ENCODE data around the gene PLD3. TPM values are rescaled to one million over a fixed set of nuclear protein-coding genes. Genes with fewer than 3 reads are reported as not detected.

PLD3 gene
- total and polyA plus RNA-seq, 8 donors: 87.5 to 208 (median 108) TPM

GRCh38 chr19:40420766-40421765 lies 72.6 kb downstream of the PLD3 start:
- no peak for FAIRE-seq
- H3K27me3 ChIP-seq: no peaks in the 10 kb centered on the region
- DNase-seq: peak; percentile 93 to 97 (median 94)
- H3K27ac ChIP-seq: peak overlapping the region; percentile 94 to 99 (median 98)
- H3K4me3 ChIP-seq: peak overlapping the region; percentile 42 to 60 (median 56)
- peak; percentile 77 to 86 (median 82) for ATAC-seq
- peak; percentile 87 to 95 (median 90) for TF ChIP-seq CTCF (IDR thresholded peaks at IDR 0.05)
- no peaks in the 10 kb centered on the region for H3K9me3 ChIP-seq
- no peaks in the 10 kb centered on the region for H3K36me3 ChIP-seq
- WGBS, 2 donors: 2 to 3% methylated on average over 49 to 56 of the region's 56 CpGs
- H3K4me1 ChIP-seq: peaks cover 0 to 18% (median 5%) of the 10 kb centered on the region in 3 donors
- intact Hi-C loops (cut with DNase I): no loop called here

GRCh38 chr19:40421993-40422747 lies 73.7 kb downstream of the PLD3 start:
- 77% methylated on average over 16 of the region's 16 CpGs for WGBS, 2 donors
- peak overlapping the region; percentile 94 to 99 (median 98) for H3K27ac ChIP-seq
- intact Hi-C loops (cut with DNase I): no loop called here
- H3K36me3 ChIP-seq: no peaks in the 10 kb centered on the region
- no peaks in the 10 kb centered on the region for H3K27me3 ChIP-seq
- no peak for FAIRE-seq
- no peak for ATAC-seq
- no peak for TF ChIP-seq CTCF (IDR thresholded peaks at IDR 0.05)
- DNase-seq: no peak
- no peaks in the 10 kb centered on the region for H3K9me3 ChIP-seq
- peaks cover 0 to 18% (median 5%) of the 10 kb centered on the region in 3 donors for H3K4me1 ChIP-seq
- peak overlapping the region in 1 of 4 donors; percentile 60 for H3K4me3 ChIP-seq

- no peaks in the 10 kb centered on the region for H3K36me3 ChIP-seq
- no peaks in the 10 kb centered on the region for H3K9me3 ChIP-seq
- no peak overlapping the region for H3K27ac ChIP-seq
- no peaks in the 10 kb centered on the region for H3K27me3 ChIP-seq
- no peak for TF ChIP-seq CTCF (IDR thresholded peaks at IDR 0.05)
- no peak for DNase-seq
- H3K4me3 ChIP-seq: no peak overlapping the region
- FAIRE-seq: no peak
- ATAC-seq: no peak
- WGBS, 2 donors: 87 to 93% methylated on average over 31 of the region's 31 CpGs
- H3K4me1 ChIP-seq: peaks cover 0 to 18% (median 5%) of the 10 kb centered on the region in 3 donors
- intact Hi-C loops (cut with DNase I): no loop called here
Measured at GRCh38 chr19:40422748-40423566, 74.5 kb downstream of the PLD3 start.

- H3K27ac ChIP-seq: peak overlapping the region in 1 of 4 donors; percentile 98
- ATAC-seq (no peak), DNase-seq (no peak), FAIRE-seq (no peak)
- no peaks in the 10 kb centered on the region for H3K36me3 ChIP-seq
- WGBS, 2 donors: 94 to 97% methylated on average over 6 of the region's 6 CpGs
- H3K27me3 ChIP-seq: no peaks in the 10 kb centered on the region
- intact Hi-C loops (cut with DNase I): no loop called here
- H3K4me1 ChIP-seq: peaks cover 0 to 18% (median 5%) of the 10 kb centered on the region in 3 donors
- no peaks in the 10 kb centered on the region for H3K9me3 ChIP-seq
- TF ChIP-seq CTCF (IDR thresholded peaks at IDR 0.05): no peak
- peak overlapping the region in 2 of 4 donors; percentile 80 to 81 for H3K4me3 ChIP-seq
Measured at GRCh38 chr19:40423938-40424337, 75.4 kb downstream of the PLD3 start.
